Effector CD8-positive, alpha-beta T cell (primary cell): Measurements from ENCODE around the gene TMED4.

Source experiments
- DNase-seq: peaks from one replicate; lab custom pipeline; 2025; lab: John Stamatoyannopoulos, UW

The TMED4 gene

GRCh38 chr7:44540592-44541027 lies 41.4 kb downstream of the TMED4 start:
- no peak for DNase-seq

- no peak for DNase-seq
Observed at GRCh38 chr7:44539669-44540506, 42.1 kb downstream of the TMED4 start.

- DNase-seq = no peak
Observed at GRCh38 chr7:44538798-44539668, 43.0 kb downstream of the TMED4 start.

- no peak for DNase-seq
Observed at GRCh38 chr7:44538093-44538797, 43.8 kb downstream of the TMED4 start.

- DNase-seq = no peak
Observed at GRCh38 chr7:44537442-44537841, 44.6 kb downstream of the TMED4 start.

GRCh38 chr7:44536090-44536489 lies 45.9 kb downstream of the TMED4 start:
- DNase-seq = no peak

GRCh38 chr7:44535348-44536064 lies 46.5 kb downstream of the TMED4 start:
- no peak for DNase-seq

GRCh38 chr7:44534501-44534900 lies 47.5 kb downstream of the TMED4 start:
- DNase-seq = no peak

GRCh38 chr7:44534087-44534486 lies 47.9 kb downstream of the TMED4 start:
- DNase-seq = no peak

- no peak for DNase-seq
Observed at GRCh38 chr7:44533301-44534055, 48.6 kb downstream of the TMED4 start.

GRCh38 chr7:44531421-44532380 lies 50.3 kb downstream of the TMED4 start:
- DNase-seq = no peak

- no peak for DNase-seq
Observed at GRCh38 chr7:44530990-44531389, 51.0 kb downstream of the TMED4 start.
